Right lobe of liver (tissue), 4 donors: Measurements from ENCODE around the gene CORO7.

Experiments used
- POLR2A ChIP-seq: fragments of 450-650 bp; IDR thresholded peaks from one replicate; pipeline ENCODE4 v1.6.1; 2017; ENCODE audit warnings: antibody characterized with exemption, mild to moderate bottlenecking
- TF ChIP-seq, protein P1 (sequence below), 4 donors: fragments of 200-600 bp in 3 of 4; fragments of 450-650 bp in 1 of 4; IDR thresholded peaks; one replicate each; pipeline versions ENCODE4 v1.5.1 to v1.8.0; 2016 to 2022; ENCODE audit warnings: antibody characterized with exemption in 4 of 4, mild to moderate bottlenecking in 2 of 4
- donor health status: DM: no; HTN: no; CAD: no.
- donor health status: DM: no; HTN: no; CAD: no.
- donor health status: DM: no; HTN: yes; CAD: no.

GRCh38 chr16:4341250-4341649 is 75.1 kb downstream of the CORO7 start:
- TF ChIP-seq, protein P1, sequence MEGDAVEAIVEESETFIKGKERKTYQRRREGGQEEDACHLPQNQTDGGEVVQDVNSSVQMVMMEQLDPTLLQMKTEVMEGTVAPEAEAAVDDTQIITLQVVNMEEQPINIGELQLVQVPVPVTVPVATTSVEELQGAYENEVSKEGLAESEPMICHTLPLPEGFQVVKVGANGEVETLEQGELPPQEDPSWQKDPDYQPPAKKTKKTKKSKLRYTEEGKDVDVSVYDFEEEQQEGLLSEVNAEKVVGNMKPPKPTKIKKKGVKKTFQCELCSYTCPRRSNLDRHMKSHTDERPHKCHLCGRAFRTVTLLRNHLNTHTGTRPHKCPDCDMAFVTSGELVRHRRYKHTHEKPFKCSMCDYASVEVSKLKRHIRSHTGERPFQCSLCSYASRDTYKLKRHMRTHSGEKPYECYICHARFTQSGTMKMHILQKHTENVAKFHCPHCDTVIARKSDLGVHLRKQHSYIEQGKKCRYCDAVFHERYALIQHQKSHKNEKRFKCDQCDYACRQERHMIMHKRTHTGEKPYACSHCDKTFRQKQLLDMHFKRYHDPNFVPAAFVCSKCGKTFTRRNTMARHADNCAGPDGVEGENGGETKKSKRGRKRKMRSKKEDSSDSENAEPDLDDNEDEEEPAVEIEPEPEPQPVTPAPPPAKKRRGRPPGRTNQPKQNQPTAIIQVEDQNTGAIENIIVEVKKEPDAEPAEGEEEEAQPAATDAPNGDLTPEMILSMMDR (IDR thresholded peaks at IDR 0.05): no peak
- no peak for TF ChIP-seq POLR2A
